CD4-positive, alpha-beta memory T cell (primary cell): Measurements from ENCODE around the gene TMEM135. TPM values are rescaled to one million over a fixed set of nuclear protein-coding genes. Genes with fewer than 3 reads are reported as not detected.
A peak's percentile ranks its signal among the peaks of the same experiment; 100 is the strongest.
"Not testable (repeated sequence)": the region's sequence is repeated elsewhere in the genome, so short reads cannot be mapped to it uniquely, and the experiment has no call there.

Experiments used
- CTCF ChIA-PET: fragments of 350-600 bp; sonication (Branson Sonifier 250); formaldehyde crosslinking; loops from one replicate; lab custom pipeline; 2021; ENCODE audit warnings: inconsistent platforms; ENCODE audit not compliant: partially characterized antibody; lab: Charles Lee
- POLR2A ChIA-PET: fragments of 350-600 bp; sonication (Branson Sonifier 250); formaldehyde crosslinking; loops from one replicate; lab custom pipeline; 2021; ENCODE audit not compliant: partially characterized antibody; lab: Charles Lee
- DNase-seq, 5 donors: peaks; one replicate each; pipeline versions ENCODE4 v3.0.0 to v3.0.0-alpha.2; 2020 to 2022; ENCODE audit warnings: mixed read lengths in 1 of 5
- H3K27ac ChIP-seq: one replicate; pipeline ENCODE4 v1.7.0; 2013; ENCODE audit warnings: low read depth, low read length
- H3K27me3 ChIP-seq: 2 replicates; pipeline ENCODE4 v1.7.0; 2013; ENCODE audit warnings: mild to moderate bottlenecking, low read length, moderate library complexity; ENCODE audit not compliant: insufficient read depth
- H3K36me3 ChIP-seq: 2 replicates; pipeline ENCODE4 v1.7.0; 2013; ENCODE audit warnings: mild to moderate bottlenecking, low read length, moderate library complexity; ENCODE audit not compliant: insufficient read depth
- H3K4me1 ChIP-seq: 2 replicates; pipeline ENCODE4 v1.7.0; 2013; ENCODE audit warnings: mild to moderate bottlenecking, low read length, moderate library complexity; ENCODE audit not compliant: insufficient read depth
- H3K4me3 ChIP-seq, 2 donors: one replicate each; pipeline ENCODE4 v1.7.0; 2013; ENCODE audit warnings: low read length in 2 of 2, mild to moderate bottlenecking in 1 of 2
- H3K9me3 ChIP-seq, 2 donors: one replicate each; pipeline ENCODE4 v1.7.0; 2013; ENCODE audit warnings: low read length in 2 of 2, control low read depth in 1 of 2; ENCODE audit not compliant: control insufficient read depth in 1 of 2
- H3K27ac Mint-ChIP-seq, 7 donors: one replicate each; pipeline ENCODE4 v1.8.0; 2020 to 2021; ENCODE audit warnings: mixed read lengths in 7 of 7, mild to moderate bottlenecking in 6 of 7, inconsistent platforms in 3 of 7, moderate library complexity in 3 of 7
- H3K27me3 Mint-ChIP-seq, 2 donors: one replicate each; pipeline ENCODE4 v1.8.0; 2020 to 2021; ENCODE audit warnings: mixed read lengths in 2 of 2
- H3K36me3 Mint-ChIP-seq, 2 donors: one replicate each; pipeline ENCODE4 v1.8.0; 2020 to 2021; ENCODE audit warnings: mixed read lengths in 2 of 2, inconsistent platforms in 1 of 2, mild to moderate bottlenecking in 1 of 2
- H3K4me1 Mint-ChIP-seq, 4 donors: one replicate each; pipeline ENCODE4 v1.8.0; 2020 to 2021; ENCODE audit warnings: mixed read lengths in 4 of 4, mild to moderate bottlenecking in 1 of 4
- H3K4me3 Mint-ChIP-seq, 8 donors: one replicate each; pipeline ENCODE4 v1.8.0; 2020 to 2021; ENCODE audit warnings: mixed read lengths in 8 of 8, mild to moderate bottlenecking in 7 of 8, moderate library complexity in 6 of 8, inconsistent platforms in 3 of 8
- H3K9me3 Mint-ChIP-seq, 8 donors: one replicate each; pipeline ENCODE4 v1.8.0; 2020 to 2021; ENCODE audit warnings: mixed read lengths in 8 of 8, mild to moderate bottlenecking in 5 of 8, inconsistent platforms in 3 of 8, moderate library complexity in 1 of 8
- intact Hi-C: fragments of 100-400 bp; cut with micrococcal nuclease; formaldehyde crosslinking; loops from one replicate; pipeline ENCODE4 v1.15.1; 2023
- polyA plus RNA-seq, 2 donors: library from polyadenylated mRNA; unstranded; fragments of 300-500 nt; fragmentation: Illumina TruSeq; gene quantifications; one replicate each; pipeline ENCODE4 v1.2.3, GENCODE V29; 2021
- total RNA-seq, 2 experiments: library from RNA; stranded (reverse); gene quantifications; one replicate each; pipeline ENCODE4 v1.2.3, GENCODE V29; 2021

TMEM135 gene
- total and polyA plus RNA-seq, 4 experiments from 2014 or later: 6.6 to 12.4 (median 10.2) TPM

- H3K27ac Mint-ChIP-seq: peak overlapping the region in 1 of 7 donors; percentile 19
- Histone ChIP-seq H3K9me3 (no peaks in the 10 kb centered on the region), H3K4me1 (no peaks in the 10 kb centered on the region), H3K27ac (no peak overlapping the region), H3K27me3 (no peaks in the 10 kb centered on the region), H3K36me3 (no peaks in the 10 kb centered on the region), H3K4me3 (no peak overlapping the region)
- no peak for DNase-seq
- peaks cover 0 to 7% of the 10 kb centered on the region in 2 donors for H3K36me3 Mint-ChIP-seq
- H3K9me3 Mint-ChIP-seq: no peaks in the 10 kb centered on the region
- H3K27me3 Mint-ChIP-seq: no peaks in the 10 kb centered on the region
- intact Hi-C loops: no loop called here
- POLR2A ChIA-PET: no interaction called here
- no peak overlapping the region for H3K4me3 Mint-ChIP-seq
- H3K4me1 Mint-ChIP-seq: no peaks in the 10 kb centered on the region
- CTCF ChIA-PET: no interaction called here
Observed at GRCh38 chr11:87260811-87261210, 223.1 kb downstream of the TMEM135 start.

- intact Hi-C loops: no loop called here
Observed at GRCh38 chr11:87263264-87263838, 225.6 kb downstream of the TMEM135 start.

GRCh38 chr11:87263979-87264378 is 226.2 kb downstream of the TMEM135 start:
- Histone ChIP-seq H3K36me3 (no peaks in the 10 kb centered on the region), H3K27me3 (no peaks in the 10 kb centered on the region), H3K4me1 (no peaks in the 10 kb centered on the region), H3K4me3 (no peak overlapping the region), H3K9me3 (no peaks in the 10 kb centered on the region), H3K27ac (no peak overlapping the region)
- ChIA-PET POLR2A (no interaction called here), CTCF (interaction anchor here (1.3 kb wide), 1 partner anchor 9 kb away, joined by 3 read pairs; no protein-coding TSS in a partner anchor)
- H3K4me1 Mint-ChIP-seq: no peaks in the 10 kb centered on the region
- no peak overlapping the region for H3K27ac Mint-ChIP-seq
- no peak for DNase-seq
- H3K36me3 Mint-ChIP-seq: peaks cover 0 to 8% of the 10 kb centered on the region in 2 donors
- H3K27me3 Mint-ChIP-seq: no peaks in the 10 kb centered on the region
- intact Hi-C loops: no loop called here
- no peak overlapping the region for H3K4me3 Mint-ChIP-seq
- no peaks in the 10 kb centered on the region for H3K9me3 Mint-ChIP-seq

More at GRCh38 chr11:87263264-87263838, 225.6 kb downstream of the TMEM135 start:
- Histone ChIP-seq H3K9me3 (no peaks in the 10 kb centered on the region), H3K27me3 (no peaks in the 10 kb centered on the region), H3K4me1 (no peaks in the 10 kb centered on the region), H3K27ac (no peak overlapping the region), H3K36me3 (no peaks in the 10 kb centered on the region), H3K4me3 (no peak overlapping the region)
- Mint-ChIP-seq H3K27ac (peak overlapping the region in 1 of 7 donors; percentile 22), H3K4me1 (no peaks in the 10 kb centered on the region), H3K27me3 (no peaks in the 10 kb centered on the region), H3K36me3 (peaks cover 0 to 11% of the 10 kb centered on the region in 2 donors), H3K4me3 (no peak overlapping the region), H3K9me3 (no peaks in the 10 kb centered on the region)
- ChIA-PET CTCF (interaction anchor here (1.3 kb wide), 1 partner anchor 10 kb away, joined by 3 read pairs; no protein-coding TSS in a partner anchor), POLR2A (no interaction called here)
- DNase-seq: no peak

- H3K9me3 Mint-ChIP-seq: no peaks in the 10 kb centered on the region
- CTCF ChIA-PET: no interaction called here
Observed at GRCh38 chr11:87265132-87265531, 227.4 kb downstream of the TMEM135 start.

GRCh38 chr11:87265979-87266378 is 228.2 kb downstream of the TMEM135 start:
- Mint-ChIP-seq H3K4me1 (no peaks in the 10 kb centered on the region), H3K27me3 (no peaks in the 10 kb centered on the region), H3K27ac (no peak overlapping the region), H3K4me3 (no peak overlapping the region), H3K9me3 (no peaks in the 10 kb centered on the region), H3K36me3 (peaks cover 0 to 4% of the 10 kb centered on the region in 2 donors)
- no peak for DNase-seq
- Histone ChIP-seq H3K27ac (no peak overlapping the region), H3K9me3 (no peaks in the 10 kb centered on the region), H3K27me3 (no peaks in the 10 kb centered on the region), H3K4me3 (no peak overlapping the region), H3K36me3 (no peaks in the 10 kb centered on the region), H3K4me1 (no peaks in the 10 kb centered on the region)
- intact Hi-C loops: no loop called here
- POLR2A ChIA-PET: no interaction called here
- CTCF ChIA-PET: no interaction called here

More at GRCh38 chr11:87265132-87265531, 227.4 kb downstream of the TMEM135 start:
- H3K27me3 Mint-ChIP-seq: no peaks in the 10 kb centered on the region
- H3K36me3 ChIP-seq: no peaks in the 10 kb centered on the region
- H3K9me3 ChIP-seq: no peaks in the 10 kb centered on the region
- no peaks in the 10 kb centered on the region for H3K4me1 ChIP-seq
- H3K27me3 ChIP-seq: no peaks in the 10 kb centered on the region
- no peak for DNase-seq
- H3K27ac ChIP-seq: no peak overlapping the region
- H3K4me3 Mint-ChIP-seq: no peak overlapping the region
- POLR2A ChIA-PET: no interaction called here
- no peak overlapping the region for H3K27ac Mint-ChIP-seq
- H3K36me3 Mint-ChIP-seq: peaks cover 0 to 4% of the 10 kb centered on the region in 2 donors
- intact Hi-C loops: no loop called here
- H3K4me3 ChIP-seq: no peak overlapping the region
- H3K4me1 Mint-ChIP-seq: no peaks in the 10 kb centered on the region

- no peaks in the 10 kb centered on the region for H3K9me3 Mint-ChIP-seq
- no peaks in the 10 kb centered on the region for H3K27me3 ChIP-seq
- no peaks in the 10 kb centered on the region for H3K36me3 ChIP-seq
- DNase-seq: no peak
- no peak overlapping the region for H3K27ac ChIP-seq
- ChIA-PET POLR2A (no interaction called here), CTCF (no interaction called here)
- H3K9me3 ChIP-seq: no peaks in the 10 kb centered on the region
- H3K4me3 ChIP-seq: no peak overlapping the region
- H3K27me3 Mint-ChIP-seq: no peaks in the 10 kb centered on the region
- intact Hi-C loops: no loop called here
- no peaks in the 10 kb centered on the region for H3K4me1 Mint-ChIP-seq
- H3K4me3 Mint-ChIP-seq: no peak overlapping the region
- peaks cover 0 to 4% of the 10 kb centered on the region in 2 donors for H3K36me3 Mint-ChIP-seq
- H3K27ac Mint-ChIP-seq: no peak overlapping the region
- H3K4me1 ChIP-seq: no peaks in the 10 kb centered on the region
Observed at GRCh38 chr11:87266751-87267150, 229.0 kb downstream of the TMEM135 start.

GRCh38 chr11:87271951-87272350 is 234.2 kb downstream of the TMEM135 start:
- H3K36me3 Mint-ChIP-seq, H3K27me3 ChIP-seq, H3K27ac ChIP-seq, CTCF ChIA-PET, H3K4me3 Mint-ChIP-seq, H3K36me3 ChIP-seq, intact Hi-C loops, H3K4me3 ChIP-seq, H3K4me1 ChIP-seq, H3K4me1 Mint-ChIP-seq, H3K9me3 ChIP-seq, H3K27ac Mint-ChIP-seq, DNase-seq, POLR2A ChIA-PET, H3K9me3 Mint-ChIP-seq, H3K27me3 Mint-ChIP-seq: not testable (repeated sequence)
